ENCODE data around the gene MAP4K2.

MAP4K2 gene

GRCh38 chr11:64766881-64767280 lies 36.1 kb downstream of the MAP4K2 start:
- DNase-seq = no peak

DNA sequence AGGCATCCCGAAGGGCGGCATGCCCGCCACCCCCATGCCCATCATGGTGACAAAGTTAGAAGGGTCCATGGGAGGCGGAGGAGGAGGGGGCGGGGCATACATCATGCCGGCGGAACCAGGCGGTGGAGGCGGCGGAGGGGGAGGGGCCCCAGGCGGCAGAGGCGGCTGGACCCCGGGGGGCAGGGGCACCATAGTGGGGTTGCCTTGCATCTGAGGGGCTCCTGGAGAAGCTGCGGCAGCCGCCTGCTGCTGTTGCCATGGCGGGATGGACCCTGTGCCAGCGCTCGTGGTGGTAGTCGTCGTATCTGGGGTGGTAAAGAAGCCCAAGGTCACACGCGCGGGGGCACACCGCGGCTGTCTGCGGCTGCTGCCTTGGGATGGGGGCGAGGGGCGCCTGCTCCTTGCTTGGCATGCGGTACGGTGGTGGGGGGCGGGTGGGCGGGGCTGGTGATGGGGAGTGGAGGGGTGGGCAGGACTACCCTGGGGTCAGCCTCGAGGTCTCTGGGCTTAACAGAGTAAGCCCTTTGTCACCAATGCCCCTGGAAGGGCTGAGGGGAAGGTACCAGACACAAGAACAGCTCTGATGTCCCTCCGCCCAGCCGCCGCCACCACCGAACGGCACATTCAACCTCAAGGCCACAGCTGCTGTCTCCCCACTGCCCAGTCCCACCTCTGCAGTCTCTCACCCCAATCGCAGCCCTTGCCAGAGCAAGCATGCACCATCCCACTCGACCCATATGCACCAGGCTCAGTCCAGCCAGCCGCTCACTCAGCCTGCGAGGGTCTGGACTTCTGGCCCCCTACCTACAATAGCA lies 37.0 kb downstream of the MAP4K2 start:
- no peak for DNase-seq

DNA sequence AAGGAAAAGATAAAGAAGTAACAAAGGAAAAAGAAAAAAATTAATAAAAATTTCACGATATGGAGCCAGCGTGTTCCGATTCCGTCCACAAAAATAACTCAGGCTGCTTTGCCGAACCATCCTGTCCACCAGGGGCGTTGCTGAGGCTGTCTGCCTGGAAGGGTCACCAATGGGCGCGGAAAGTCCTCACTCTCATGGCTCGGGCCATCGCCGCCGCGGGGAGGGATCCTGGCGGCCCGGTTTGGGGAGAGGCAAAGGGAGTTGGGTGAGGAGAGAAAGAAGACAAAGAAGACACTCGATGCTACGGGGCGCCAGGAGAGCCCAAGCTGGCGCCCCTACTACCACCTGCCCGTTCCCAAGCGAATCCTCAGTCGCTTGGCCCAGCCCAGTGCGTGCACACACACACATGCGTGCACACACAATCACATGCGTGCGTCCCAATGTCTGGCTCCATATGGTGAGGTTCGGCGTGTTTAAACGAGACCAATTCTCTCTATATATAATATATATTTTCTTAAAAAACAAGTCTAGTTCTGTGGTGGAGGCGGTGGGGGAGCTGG lies 37.6 kb downstream of the MAP4K2 start:
- DNase-seq = no peak

GRCh38 chr11:64764753-64765152 lies 38.3 kb downstream of the MAP4K2 start:
- no peak for DNase-seq

GRCh38 chr11:64764040-64764611 lies 38.9 kb downstream of the MAP4K2 start:
- DNase-seq = peak; percentile 69

DNA sequence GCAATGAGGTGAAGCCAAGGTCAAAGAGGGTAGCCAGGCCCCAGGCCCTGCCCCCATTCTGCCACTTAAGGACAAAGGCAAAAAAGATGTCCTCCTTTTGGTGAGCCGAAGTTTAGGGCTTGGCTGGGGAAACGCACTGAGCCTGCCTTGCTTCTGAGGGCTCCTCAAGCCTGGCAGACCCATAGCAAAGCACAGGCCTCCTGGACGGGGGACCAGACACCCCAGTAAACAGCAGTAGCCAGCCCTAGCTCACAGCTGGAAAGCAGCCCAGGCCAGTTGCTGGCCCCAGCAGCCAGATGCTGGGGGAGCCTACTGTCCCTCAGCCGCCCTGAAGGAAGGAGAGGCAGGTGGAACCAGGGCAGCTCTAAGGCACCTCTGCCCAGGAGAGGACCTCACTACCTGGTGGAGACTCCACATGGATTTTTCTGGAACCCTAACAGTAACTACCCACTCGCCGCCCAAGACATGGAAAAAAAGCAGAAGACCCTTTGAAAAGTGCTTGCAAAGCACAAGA lies 39.4 kb downstream of the MAP4K2 start:
- no peak for DNase-seq

- no peak for DNase-seq
Measured at GRCh38 chr11:64762674-64763525, 40.1 kb downstream of the MAP4K2 start.

DNA sequence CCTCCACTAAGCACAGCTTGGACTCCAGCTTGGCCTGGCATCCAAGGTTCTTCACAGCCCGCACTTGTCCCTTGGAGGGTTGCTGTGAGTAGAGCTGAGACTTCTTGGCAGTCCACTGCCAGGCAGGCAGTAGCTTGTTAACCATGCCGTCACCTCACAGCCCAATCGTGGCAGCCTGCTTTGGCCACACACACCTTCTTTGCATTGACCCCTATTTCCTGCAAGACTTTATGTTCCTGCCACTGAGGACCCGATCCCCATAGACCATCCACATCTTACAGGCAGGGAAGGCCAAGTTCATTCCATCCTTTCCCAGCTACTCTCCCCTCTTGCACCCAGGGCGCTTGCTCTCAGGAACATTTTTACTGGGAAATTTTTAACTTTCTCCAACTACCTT lies 40.7 kb downstream of the MAP4K2 start:
- DNase-seq = no peak

DNA sequence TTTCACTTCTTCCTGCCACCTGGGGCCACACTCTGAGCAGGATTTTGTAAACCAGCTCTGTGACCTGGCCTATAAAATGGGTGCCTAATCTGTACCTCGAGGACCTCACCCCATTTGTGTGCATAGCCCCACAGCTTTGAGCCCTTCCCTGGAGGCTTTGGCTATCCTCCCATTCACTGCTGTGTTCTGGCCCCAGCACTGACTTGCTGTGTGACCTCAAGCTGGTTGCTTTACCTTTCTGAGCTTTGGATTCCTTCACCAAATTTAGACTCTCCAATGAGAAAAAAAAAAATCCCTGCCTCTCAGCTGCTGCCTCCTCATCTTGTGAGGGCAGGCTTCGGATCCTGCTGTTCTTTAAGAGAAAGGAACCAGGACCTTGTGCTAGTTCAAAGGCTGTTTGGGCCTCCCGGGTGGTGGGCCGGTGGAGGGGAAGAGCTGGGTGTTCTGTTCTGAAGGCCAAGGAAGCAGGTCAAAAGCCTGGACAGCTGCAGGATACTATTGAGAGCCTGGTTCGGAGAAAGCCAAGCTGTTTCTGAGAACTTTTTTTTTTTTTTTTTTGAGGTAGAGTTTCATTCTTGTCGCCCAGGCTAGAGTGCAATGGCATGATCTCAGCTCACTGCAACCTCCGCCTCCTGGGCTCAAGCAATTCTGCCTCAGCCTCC lies 42.1 kb downstream of the MAP4K2 start:
- DNase-seq = no peak

GRCh38 chr11:64759722-64760719 lies 43.0 kb downstream of the MAP4K2 start, which contains the start of gene PYGM:
PYGM (minus strand) TSS chr11:64759974; CDS start chr11:64759898, 76 bp downstream.
- DNase-seq = no peak

- no peak for DNase-seq
Measured at GRCh38 chr11:64759131-64759721, 43.8 kb downstream of the MAP4K2 start.

DNA sequence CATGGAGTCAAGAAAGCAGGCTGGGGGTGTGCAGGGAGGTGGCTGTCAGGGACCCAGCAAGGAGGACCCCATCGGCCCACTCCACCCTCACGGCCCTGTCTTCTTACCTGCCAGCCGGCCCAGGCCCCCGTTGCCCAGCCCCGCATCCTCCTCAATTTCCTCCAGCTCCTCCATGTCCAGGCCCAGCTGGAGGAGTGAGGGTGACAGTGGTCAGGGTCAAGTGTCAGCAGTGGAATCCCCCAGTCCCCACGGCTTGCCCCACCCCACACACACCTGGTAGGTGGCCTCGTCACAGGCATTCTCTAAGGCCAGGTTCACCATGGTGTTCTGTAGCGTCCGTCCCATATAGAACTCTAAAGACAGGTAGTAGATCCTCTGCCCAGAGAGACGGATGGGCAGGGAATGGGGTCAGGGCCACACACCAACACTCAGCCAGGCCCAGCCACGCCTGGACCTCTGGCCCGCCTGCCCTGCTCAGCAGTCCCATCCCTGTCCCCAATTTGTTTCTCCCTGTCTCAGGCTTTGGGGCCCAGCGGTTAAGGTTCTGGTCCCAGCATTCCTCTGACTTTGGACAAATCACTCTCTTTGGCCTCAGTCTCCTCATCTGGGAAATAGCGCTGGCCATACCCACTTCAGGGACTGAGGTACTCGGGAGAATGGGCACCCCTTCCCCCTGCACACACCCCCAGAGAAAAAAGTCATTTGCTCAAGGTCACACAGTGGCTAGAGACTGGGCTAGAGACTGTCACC lies 44.5 kb downstream of the MAP4K2 start:
- DNase-seq = no peak

DNA sequence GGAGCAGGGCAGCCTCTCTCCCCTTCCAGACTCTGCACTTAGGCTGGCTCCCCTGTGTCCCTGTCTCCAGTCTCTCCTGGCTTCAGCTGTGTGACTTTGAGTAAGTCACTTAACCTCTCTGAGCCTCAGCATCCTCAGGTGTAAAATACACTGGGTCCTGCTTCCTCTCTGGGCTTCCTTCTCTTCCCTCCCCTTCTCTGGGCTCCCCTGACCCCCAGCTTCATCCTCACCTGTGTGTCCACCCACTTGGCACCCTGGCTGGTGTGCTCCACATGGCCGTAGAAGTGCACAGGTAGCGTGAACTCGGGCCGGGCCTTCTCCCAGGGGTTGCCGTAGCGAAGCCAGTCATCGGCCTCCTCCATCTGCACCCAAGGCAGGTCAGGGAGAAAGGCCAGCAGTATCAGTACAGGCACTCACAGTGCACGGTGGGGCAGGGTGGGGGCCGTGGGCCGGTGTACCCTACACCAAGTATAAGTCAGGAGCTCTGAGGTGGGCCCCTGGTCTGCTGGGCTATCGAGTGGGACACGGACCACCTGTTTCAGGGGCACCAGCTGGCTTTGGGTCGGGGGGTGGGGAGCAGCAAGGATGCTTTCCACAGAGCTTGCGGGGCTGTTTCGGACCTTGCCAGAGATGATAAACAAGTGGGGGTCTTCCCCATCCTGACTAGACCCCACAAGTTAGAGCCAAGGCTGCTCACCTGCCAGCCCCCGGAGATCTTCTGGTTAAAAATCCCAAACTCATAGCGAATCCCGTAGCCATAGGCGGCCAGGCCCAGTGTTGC lies 45.3 kb downstream of the MAP4K2 start:
- DNase-seq = no peak

GRCh38 chr11:64755681-64756361 lies 47.2 kb downstream of the MAP4K2 start:
- no peak for DNase-seq

DNA sequence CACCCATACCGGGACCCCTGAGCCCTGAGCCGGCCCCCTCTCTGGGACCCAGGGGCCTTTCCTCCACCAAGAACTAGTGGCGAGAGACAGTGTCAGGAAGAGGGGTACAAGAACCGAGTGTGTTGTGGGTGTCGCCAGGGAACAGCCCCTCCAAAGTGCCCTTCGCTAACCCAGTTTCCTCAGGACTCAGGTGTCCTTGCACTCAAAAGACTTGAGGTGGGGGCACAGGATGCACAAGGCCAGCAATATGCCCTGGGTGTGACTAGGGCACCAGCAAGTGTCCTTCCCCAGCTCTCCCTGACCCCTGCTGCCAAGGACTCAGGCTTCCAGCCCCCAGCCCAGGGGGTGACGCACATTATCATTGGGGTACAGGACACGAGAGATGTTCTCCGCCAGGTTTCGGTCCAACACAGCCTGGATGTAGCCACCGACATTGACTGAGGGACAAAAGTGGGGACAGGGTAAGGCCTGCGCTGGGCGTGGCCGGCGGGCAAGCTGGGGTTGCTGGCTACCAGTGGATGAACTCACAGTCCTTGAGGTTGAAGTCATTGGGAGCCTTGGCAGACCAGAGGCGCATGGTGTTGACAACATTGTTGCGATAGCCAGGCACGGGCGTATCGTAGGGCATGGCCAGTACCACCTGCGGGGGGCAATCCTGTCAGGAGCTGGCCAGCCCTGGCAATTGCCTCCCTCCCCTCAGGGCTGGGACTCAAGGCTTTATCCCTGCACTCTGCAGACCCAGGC lies 47.9 kb downstream of the MAP4K2 start:
- no peak for DNase-seq

GRCh38 chr11:64754124-64754918 lies 48.7 kb downstream of the MAP4K2 start:
- DNase-seq = no peak

Measured in hematopoietic multipotent progenitor cell treated with erythropoietin and hydrocortisone succinate and interleukin-3 and kit ligand, for 4 days (in vitro differentiated cells).